ENCODE data around the gene ZNF768.

ZNF768 gene

DNA sequence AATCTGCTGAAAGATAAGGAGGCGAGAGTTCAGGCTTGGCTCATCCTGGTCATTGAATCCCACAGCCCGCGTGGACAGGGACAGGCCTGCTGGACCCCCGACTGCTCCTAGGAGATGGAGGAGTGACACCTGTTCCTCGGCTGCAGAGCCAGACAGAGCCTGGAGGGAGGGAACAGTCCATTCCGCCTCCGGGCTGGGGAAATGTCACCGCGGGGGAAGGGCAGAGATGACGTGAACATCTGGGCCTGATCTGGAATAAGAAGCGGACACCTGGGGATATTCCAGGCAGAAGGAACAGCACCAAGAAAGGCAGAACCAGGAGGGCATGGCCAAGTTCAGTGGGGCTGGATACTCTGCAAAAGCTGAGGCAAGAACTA, 6.8 kb upstream of the ZNF768 start:
- TF ChIP-seq, protein P1, sequence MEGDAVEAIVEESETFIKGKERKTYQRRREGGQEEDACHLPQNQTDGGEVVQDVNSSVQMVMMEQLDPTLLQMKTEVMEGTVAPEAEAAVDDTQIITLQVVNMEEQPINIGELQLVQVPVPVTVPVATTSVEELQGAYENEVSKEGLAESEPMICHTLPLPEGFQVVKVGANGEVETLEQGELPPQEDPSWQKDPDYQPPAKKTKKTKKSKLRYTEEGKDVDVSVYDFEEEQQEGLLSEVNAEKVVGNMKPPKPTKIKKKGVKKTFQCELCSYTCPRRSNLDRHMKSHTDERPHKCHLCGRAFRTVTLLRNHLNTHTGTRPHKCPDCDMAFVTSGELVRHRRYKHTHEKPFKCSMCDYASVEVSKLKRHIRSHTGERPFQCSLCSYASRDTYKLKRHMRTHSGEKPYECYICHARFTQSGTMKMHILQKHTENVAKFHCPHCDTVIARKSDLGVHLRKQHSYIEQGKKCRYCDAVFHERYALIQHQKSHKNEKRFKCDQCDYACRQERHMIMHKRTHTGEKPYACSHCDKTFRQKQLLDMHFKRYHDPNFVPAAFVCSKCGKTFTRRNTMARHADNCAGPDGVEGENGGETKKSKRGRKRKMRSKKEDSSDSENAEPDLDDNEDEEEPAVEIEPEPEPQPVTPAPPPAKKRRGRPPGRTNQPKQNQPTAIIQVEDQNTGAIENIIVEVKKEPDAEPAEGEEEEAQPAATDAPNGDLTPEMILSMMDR (IDR thresholded peaks at IDR 0.05; ENCODE audit: low read depth, low read length, missing control alignments): no peak
- no peak for DNase-seq (ENCODE audit: low read depth)
- in situ Hi-C loops (cut with HindIII; ENCODE audit: low sequenced_read_pairs): no loop called here
- no peak overlapping the region for H3K4me3 ChIP-seq (ENCODE audit: low read depth, low read length)

GRCh38 chr16:30532285-30533145, 6.1 kb upstream of the ZNF768 start:
- H3K4me3 ChIP-seq (ENCODE audit: low read depth, low read length): no peak overlapping the region
- in situ Hi-C loops (cut with HindIII; ENCODE audit: low sequenced_read_pairs): no loop called here
- no peak for DNase-seq (ENCODE audit: low read depth)
- TF ChIP-seq, protein P1 (IDR thresholded peaks at IDR 0.05; ENCODE audit: low read depth, low read length, missing control alignments): no peak

DNA sequence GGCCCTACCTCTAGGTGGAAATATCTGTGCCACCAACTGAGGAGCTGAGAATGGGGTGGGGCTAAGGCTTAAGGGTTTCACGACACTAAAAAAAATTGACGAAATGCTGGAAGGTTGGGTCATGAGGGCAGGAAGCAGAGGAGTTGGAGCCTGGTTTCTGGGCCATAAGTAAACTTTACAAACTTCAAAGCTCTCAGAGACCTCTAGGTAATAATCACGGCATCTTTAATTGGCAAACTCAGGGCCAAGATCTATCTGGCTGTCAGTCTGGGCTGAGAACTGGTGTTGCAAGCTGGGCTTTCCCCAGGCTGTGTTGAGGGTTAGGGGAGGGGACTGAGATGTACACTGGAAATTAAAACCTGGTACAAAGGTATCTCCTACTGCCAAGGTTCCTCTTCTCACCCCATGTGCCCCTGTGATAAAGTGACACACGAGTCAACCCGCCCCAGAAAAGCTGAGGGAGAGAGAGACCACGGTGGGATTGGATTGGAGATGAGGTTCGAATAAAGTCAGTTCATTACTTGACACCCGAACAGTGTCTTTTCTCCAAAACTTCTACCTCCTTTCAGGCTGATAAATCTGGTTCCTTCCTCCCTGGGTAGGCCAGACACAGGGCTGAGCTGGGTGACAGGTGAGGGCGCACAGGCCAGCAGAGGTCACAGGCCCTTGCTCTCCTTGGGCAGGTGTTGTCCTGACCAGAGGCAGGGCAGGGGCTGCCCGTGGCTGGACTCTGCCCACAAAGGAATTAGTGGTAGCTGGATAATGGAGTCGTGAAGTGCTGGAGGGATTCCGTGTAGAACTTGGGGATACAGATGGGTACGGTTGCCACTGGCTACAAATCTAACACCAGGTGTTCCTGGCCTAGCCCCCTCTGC, 4.0 kb upstream of the ZNF768 start:
- in situ Hi-C loops (cut with HindIII; ENCODE audit: low sequenced_read_pairs): no loop called here
- no peak for DNase-seq (ENCODE audit: low read depth)
- H3K4me3 ChIP-seq (ENCODE audit: low read depth, low read length): no peak overlapping the region
- TF ChIP-seq, protein P1 (IDR thresholded peaks at IDR 0.05; ENCODE audit: low read depth, low read length, missing control alignments): no peak

DNA sequence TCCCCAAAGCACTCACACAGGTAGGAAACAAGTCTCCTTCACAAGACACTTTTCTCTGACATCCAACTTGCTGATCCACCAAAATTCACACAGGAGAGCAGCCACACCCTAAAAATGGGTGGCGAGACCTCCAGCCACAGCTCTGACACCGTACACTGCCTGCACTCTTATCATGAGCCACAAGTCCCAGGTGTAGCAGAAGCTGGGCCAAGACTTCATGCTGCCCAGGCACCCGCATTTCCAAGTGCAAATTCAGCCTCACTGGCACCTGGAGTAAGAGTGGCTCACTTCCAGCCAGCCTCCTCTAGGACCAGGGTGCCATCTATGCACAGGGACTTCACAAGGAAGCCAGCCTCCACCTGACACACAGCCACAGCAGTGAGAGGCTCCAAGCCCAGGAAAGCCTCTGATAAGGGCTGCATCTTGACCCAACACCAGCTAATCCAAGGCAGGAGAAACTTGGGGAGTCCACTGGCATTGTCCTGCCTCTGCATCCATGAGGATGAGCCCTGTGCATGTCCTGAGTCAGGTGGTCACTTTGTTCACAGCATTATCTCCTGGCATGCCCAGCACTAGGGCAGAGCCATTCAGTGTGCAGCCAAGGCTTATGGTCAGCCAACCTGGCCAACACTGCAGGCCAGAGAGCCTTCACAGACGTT, 2.6 kb upstream of the ZNF768 start:
- DNase-seq (ENCODE audit: low read depth): no peak
- no peak overlapping the region for H3K4me3 ChIP-seq (ENCODE audit: low read depth, low read length)
- TF ChIP-seq, protein P1 (IDR thresholded peaks at IDR 0.05; ENCODE audit: low read depth, low read length, missing control alignments): no peak
- in situ Hi-C loops (cut with HindIII; ENCODE audit: low sequenced_read_pairs): no loop called here

DNA sequence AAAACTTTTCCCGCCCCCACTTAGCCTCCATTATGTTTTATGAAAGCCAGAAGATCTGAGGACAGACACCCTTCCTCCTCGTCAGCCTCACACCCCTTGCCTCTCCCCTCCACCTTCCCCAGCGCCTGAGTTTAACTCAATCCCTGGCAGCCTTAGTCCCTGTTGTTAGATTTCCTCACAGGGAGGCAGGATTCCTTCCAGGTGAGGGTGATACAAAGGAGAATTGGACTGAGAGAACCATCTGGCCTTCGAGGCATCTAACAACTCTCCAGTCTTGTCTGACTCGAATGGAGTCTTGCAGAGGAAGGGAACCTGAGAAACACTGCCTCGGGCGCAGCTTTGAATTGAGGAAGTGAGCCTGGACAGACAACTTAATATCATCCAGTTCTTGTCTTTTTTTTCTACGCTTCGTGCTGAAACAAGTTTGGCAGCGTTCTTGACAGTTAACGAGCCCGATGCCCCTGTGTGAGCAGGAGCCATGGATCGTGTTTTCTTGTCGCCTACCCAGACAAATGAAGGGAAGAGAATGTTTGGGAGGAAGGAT, 1.3 kb upstream of the ZNF768 start:
- DNase-seq (ENCODE audit: low read depth): no peak
- in situ Hi-C loops (cut with HindIII; ENCODE audit: low sequenced_read_pairs): no loop called here
- TF ChIP-seq, protein P1 (IDR thresholded peaks at IDR 0.05; ENCODE audit: low read depth, low read length, missing control alignments): no peak
- H3K4me3 ChIP-seq (ENCODE audit: low read depth, low read length): peak overlapping the region; percentile 81

Data from astrocyte of the cerebellum (primary cell).